ENCODE measurements around the gene ARHGAP29. TPM values are rescaled to one million over a fixed set of nuclear protein-coding genes. Genes with fewer than 3 reads are reported as not detected.

ARHGAP29 gene
- total and polyA plus RNA-seq, 2 experiments from 2014 or later, result 9.6 to 22.3 TPM

DNA sequence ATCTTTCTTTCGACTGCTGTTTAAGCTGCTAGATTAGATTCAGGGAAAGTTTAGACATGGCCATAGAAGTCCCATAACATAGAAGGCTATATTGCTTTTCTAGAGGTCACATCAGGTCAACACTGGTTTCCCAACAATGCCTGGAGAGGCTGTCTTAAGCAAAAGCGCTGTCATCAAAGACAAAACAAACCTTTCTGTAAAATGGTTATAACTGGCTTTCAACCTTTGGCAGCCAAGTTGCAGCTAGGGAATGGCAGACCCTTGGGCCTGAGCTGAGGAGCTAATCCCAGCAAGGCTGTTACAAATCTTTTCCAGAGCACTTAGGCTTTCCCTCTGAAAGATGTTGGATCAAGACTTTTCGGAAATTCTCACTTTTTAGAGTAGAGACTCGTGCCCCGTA is 105.3 kb downstream of the ARHGAP29 start:
- Histone ChIP-seq H4K20me1 (ENCODE audit: insufficient read depth, poor library complexity, severe bottlenecking) (no peaks in the 10 kb centered on the region), H3K79me2 (no peaks in the 10 kb centered on the region), H2AFZ (no peak overlapping the region), H3K27ac (no peak overlapping the region), H3K9me3 (ENCODE audit: low read depth) (no peaks in the 10 kb centered on the region), H3K4me1 (ENCODE audit: insufficient read depth) (no peaks in the 10 kb centered on the region), H3K36me3 (replicated peaks; ENCODE audit: insufficient read depth, low read depth) (no peaks in the 10 kb centered on the region), H3K4me2 (no peak overlapping the region), H3K4me3 (no peak overlapping the region), H3K27me3 (no peaks in the 10 kb centered on the region), H3K9me2 (replicated peaks; ENCODE audit: insufficient read depth) (no peaks in the 10 kb centered on the region)
- no peak for DNase-seq (ENCODE audit: low spot score)
- TF ChIP-seq, protein P1, sequence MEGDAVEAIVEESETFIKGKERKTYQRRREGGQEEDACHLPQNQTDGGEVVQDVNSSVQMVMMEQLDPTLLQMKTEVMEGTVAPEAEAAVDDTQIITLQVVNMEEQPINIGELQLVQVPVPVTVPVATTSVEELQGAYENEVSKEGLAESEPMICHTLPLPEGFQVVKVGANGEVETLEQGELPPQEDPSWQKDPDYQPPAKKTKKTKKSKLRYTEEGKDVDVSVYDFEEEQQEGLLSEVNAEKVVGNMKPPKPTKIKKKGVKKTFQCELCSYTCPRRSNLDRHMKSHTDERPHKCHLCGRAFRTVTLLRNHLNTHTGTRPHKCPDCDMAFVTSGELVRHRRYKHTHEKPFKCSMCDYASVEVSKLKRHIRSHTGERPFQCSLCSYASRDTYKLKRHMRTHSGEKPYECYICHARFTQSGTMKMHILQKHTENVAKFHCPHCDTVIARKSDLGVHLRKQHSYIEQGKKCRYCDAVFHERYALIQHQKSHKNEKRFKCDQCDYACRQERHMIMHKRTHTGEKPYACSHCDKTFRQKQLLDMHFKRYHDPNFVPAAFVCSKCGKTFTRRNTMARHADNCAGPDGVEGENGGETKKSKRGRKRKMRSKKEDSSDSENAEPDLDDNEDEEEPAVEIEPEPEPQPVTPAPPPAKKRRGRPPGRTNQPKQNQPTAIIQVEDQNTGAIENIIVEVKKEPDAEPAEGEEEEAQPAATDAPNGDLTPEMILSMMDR (IDR thresholded peaks at IDR 0.05; ENCODE audit: poor library complexity), result no peak
- TF ChIP-seq EZH2phosphoT487 (IDR thresholded peaks at IDR 0.05; ENCODE audit: low read depth, severe bottlenecking, unreplicated experiment), result no peak
- TF ChIP-seq EZH2 (IDR thresholded peaks at IDR 0.05; ENCODE audit: borderline replicate concordance), result no peak
- 47% methylated on average over 5 of the region's 5 CpGs for WGBS (ENCODE audit: low lambda C conversion rate, missing lambda C conversion rate)

DNA sequence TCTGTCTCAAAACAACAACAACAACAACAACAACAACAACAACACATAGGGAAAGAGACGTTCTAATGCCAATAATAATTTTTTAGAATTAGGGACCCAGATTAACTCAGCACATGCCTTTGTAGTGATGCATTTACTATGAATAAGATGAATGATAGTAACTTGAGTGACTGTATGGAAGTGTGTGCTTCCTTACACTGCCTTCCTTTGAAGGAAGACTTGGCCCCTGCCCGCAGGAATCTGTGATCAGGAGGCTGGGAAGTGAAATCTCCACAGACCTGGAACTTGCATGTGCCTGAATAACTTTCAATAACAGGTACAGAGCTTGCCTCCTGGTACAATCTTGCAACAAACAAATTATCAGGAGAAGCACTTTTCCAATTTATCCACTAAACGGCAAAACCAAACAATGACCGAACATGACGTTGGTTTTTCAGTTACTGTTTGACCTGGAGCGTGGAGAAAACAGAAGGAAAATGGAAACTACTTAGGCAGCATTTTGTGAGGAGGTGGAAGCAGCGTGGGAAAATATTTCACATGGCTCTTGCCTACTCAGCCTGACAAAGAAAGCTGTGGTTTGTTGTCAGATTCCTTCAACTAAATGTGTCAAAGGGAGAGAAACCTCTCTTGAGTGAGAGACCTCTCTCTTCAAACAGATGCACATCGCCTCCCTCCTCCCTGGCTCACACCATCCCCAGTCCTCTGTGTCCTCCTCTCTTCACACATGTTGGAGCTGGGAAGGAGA is 106.4 kb downstream of the ARHGAP29 start:
- Histone ChIP-seq H3K9me3 (ENCODE audit: low read depth) (no peaks in the 10 kb centered on the region), H3K27me3 (no peaks in the 10 kb centered on the region), H3K4me2 (no peak overlapping the region), H2AFZ (no peak overlapping the region), H3K79me2 (no peaks in the 10 kb centered on the region), H3K27ac (peak overlapping the region; percentile 8), H3K4me3 (no peak overlapping the region), H3K4me1 (ENCODE audit: insufficient read depth) (no peaks in the 10 kb centered on the region), H4K20me1 (ENCODE audit: insufficient read depth, poor library complexity, severe bottlenecking) (no peaks in the 10 kb centered on the region), H3K9me2 (replicated peaks; ENCODE audit: insufficient read depth) (no peaks in the 10 kb centered on the region), H3K36me3 (replicated peaks; ENCODE audit: insufficient read depth, low read depth) (no peaks in the 10 kb centered on the region)
- no peak for TF ChIP-seq EZH2phosphoT487 (IDR thresholded peaks at IDR 0.05; ENCODE audit: low read depth, severe bottlenecking, unreplicated experiment)
- TF ChIP-seq EZH2 (IDR thresholded peaks at IDR 0.05; ENCODE audit: borderline replicate concordance), result no peak
- TF ChIP-seq, protein P1 (IDR thresholded peaks at IDR 0.05; ENCODE audit: poor library complexity), result no peak
- 64% methylated on average over 8 of the region's 8 CpGs for WGBS (ENCODE audit: low lambda C conversion rate, missing lambda C conversion rate)
- no peak for DNase-seq (ENCODE audit: low spot score)

DNA sequence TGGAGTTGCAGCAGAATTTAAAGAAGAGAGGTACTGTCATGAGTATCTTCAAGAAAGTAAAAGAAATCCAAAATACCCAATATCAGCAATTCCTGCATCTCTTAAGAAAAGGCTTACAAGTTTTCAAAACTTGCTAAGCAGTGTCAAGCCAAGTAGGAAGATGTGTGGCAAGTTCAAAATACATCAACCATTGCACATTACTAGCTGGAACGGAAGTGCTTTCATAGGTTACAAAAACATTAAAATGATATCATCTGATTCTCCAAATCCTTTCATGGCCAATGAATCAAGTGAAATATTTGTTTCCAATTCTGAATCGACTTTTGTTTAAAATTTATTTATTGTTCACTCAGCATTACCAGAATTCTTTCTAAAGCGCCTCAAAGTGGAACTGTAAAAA is 110.7 kb downstream of the ARHGAP29 start:
- Histone ChIP-seq H3K36me3 (replicated peaks; ENCODE audit: insufficient read depth, low read depth) (no peaks in the 10 kb centered on the region), H3K4me1 (ENCODE audit: insufficient read depth) (no peaks in the 10 kb centered on the region), H3K27ac (no peak overlapping the region), H3K4me3 (no peak overlapping the region), H2AFZ (no peak overlapping the region), H3K27me3 (no peaks in the 10 kb centered on the region), H3K79me2 (no peaks in the 10 kb centered on the region), H4K20me1 (ENCODE audit: insufficient read depth, poor library complexity, severe bottlenecking) (no peaks in the 10 kb centered on the region), H3K9me3 (ENCODE audit: low read depth) (no peaks in the 10 kb centered on the region), H3K9me2 (replicated peaks; ENCODE audit: insufficient read depth) (no peaks in the 10 kb centered on the region), H3K4me2 (no peak overlapping the region)
- 93% methylated on average over 3 of the region's 3 CpGs for WGBS (ENCODE audit: low lambda C conversion rate, missing lambda C conversion rate)
- no peak for DNase-seq (ENCODE audit: low spot score)
- TF ChIP-seq, protein P1 (IDR thresholded peaks at IDR 0.05; ENCODE audit: poor library complexity), result no peak
- TF ChIP-seq EZH2phosphoT487 (IDR thresholded peaks at IDR 0.05; ENCODE audit: low read depth, severe bottlenecking, unreplicated experiment) (no peak), EZH2 (IDR thresholded peaks at IDR 0.05; ENCODE audit: borderline replicate concordance) (no peak)
